GM18505 (cell line): Measurements from ENCODE around the gene RITA1.
"Not testable (repeated sequence)": the region's sequence is repeated elsewhere in the genome, so short reads cannot be mapped to it uniquely, and the experiment has no call there.

Source experiments
- ATAC-seq: cut with Tn5 transposase; IDR thresholded peaks from one replicate; pipeline ENCODE4 v1.9.1; 2021; ENCODE audit not compliant: unreplicated experiment
- POLR2A ChIP-seq: IDR thresholded peaks from 4 replicates; pipeline ENCODE4 v1.6.1; 2011; ENCODE audit warnings: borderline replicate concordance; ENCODE audit not compliant: insufficient read depth, insufficient read length; ENCODE audit errors: extremely low read depth

The RITA1 gene

DNA sequence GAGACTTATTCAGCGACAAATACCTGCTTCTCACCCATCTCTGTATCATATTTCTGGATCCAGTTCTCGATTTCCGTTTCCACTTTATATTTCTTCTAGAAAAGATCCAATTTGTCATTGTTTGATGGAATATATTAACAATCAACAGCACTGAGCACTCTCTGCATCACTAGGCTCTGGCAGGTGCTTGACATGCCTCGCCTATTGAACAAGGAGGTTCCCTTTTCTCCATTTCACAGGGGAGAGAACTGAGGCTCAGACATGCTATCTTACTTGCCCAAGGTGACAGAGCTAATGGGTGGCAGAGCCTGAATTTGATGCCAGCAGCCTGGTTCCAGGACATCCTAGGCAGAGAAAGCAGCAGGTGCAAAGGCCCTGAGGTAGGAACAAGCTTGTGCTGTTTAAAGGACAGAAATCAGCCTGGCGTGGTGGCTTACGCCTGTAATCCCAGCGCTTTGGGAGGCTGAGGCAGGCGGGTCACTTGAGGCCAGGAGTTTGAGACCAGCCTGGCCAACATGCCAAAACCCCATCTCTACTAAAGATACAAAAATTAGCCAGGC lies 12.1 kb downstream of the RITA1 start:
- TF ChIP-seq POLR2A: no peak
- ATAC-seq: no peak

DNA sequence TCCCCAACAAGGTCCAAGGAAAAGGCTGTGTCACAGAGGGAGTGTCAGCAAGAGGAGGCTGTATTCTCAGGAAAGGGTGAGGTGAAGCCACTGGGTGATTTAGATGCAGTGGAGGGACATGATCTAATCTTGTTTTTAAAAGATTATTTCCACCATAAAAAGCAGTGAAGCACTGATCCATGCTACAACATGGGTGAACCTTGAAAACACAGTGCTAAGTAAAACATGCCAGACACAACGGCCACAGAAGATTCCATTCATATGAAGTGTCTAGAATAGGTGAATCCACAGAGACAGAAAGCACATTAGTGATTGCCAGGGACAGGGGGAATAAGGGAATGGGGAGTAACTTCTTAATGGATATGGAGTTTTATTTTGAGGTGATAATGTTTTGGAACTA lies 12.8 kb downstream of the RITA1 start:
- no peak for ATAC-seq
- TF ChIP-seq POLR2A: no peak

GRCh38 chr12:113200021-113200797 lies 14.7 kb downstream of the RITA1 start:
- TF ChIP-seq POLR2A: no peak
- no peak for ATAC-seq

DNA sequence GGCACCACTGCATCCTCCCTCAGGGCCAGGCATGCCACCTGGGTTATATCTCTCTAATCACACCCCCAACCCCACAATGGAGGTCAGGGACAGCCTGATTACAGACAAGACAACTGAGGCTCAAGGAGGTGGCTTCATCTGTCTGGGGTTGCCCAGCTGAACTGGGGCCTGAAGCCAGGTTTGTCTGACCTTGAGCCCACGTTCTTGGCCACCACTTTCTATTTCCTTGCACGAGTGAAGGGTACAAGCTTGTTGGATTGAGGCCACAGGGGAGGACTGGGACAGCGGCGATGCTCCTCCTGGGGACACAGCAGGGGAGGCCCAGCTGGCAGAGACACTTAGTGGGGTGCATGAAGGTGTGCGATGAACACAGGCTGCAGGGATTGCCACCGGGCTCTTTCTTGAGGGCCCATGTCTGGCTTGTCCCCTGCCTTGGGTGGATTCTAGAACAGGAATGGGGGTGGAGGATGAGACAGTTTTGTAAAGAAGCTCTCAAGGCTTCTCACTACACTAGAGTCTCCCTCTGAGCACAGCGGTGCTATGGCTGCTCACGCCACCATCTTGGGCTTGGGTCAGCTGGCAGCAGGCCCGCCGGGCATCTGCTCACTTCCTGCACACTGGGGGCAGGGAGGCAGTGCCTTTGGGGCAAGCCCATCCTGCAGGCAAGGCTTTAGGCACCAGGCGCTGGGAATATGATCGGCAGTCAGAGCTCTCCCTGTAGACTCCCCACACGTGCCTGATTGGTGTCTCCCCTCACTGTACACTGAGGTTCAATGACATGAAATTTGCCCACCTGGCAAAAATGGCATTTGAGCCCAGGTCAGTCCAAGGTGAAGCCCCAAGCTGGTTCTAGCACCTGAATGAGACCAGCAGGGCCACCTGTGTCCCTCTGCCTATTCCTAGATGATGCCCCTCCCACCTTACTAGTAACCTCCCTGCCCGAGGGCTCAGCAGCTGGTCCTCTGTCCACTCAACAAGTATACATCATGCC lies 16.0 kb downstream of the RITA1 start:
- TF ChIP-seq POLR2A: no peak
- ATAC-seq: no peak

DNA sequence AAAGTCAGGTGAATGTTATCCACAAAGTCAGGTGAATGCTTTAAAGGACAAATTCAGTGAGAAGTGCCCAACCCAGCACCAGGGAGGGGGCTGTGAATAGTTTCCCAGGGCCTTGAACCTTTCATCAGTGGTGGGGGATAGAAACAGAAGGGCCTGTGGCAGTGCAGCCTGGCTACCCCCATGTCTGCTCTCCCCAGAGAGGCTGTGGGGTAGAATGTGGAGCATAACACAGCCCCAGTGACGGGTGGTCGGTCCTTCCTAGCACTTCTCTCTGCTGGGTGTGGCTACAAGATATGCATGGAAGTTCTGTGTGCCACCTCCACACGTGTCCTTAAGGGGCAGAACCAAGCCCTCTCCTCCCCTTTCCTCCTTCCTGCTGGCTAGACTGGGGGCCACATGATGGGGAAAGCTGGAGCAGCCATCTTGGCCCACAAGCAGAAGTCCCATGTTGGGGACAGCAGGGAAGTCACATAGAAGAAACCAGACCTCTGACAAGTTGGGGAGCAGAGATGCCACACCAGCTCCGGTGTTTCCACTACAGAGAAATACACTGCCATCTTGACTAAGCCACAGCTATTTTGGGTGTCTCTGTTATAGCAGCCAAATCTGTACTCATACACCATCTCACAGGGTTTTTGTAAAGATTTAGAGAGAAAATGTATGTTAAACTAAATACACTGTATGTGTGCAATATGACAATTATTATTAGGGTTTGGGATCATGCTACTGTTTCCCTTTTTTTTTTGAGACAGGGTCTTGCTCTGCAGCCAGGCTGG lies 17.0 kb downstream of the RITA1 start:
- TF ChIP-seq POLR2A: no peak
- ATAC-seq: no peak

- no peak for ATAC-seq
- no peak for TF ChIP-seq POLR2A
These were observed 18.6 kb downstream of the RITA1 start for GRCh38 chr12:113203852-113204760.

DNA sequence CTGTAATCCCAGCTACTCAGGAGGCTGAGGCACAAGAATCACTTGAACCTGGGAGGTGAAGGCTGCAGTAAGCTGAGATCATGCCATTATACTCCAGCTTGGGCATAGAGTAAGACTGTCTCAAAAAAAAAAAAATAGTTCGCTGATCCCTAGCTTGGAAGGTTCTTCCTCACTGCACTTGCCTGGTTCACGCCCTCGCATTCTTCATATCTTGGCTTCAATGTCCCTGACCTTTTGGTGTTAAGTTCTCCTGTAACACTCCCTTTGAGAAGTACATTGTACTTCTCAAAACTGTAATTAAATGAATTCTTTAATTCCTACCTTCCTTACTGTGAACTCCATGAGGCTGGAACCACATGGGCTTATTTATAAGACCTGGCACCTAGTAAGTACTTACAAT lies 19.3 kb downstream of the RITA1 start:
- ATAC-seq: no peak
- no peak for TF ChIP-seq POLR2A

GRCh38 chr12:113206802-113207201 lies 21.3 kb downstream of the RITA1 start:
- ATAC-seq: not testable (repeated sequence)

- TF ChIP-seq POLR2A: no peak
These were observed 22.1 kb downstream of the RITA1 start for GRCh38 chr12:113207613-113208040.

GRCh38 chr12:113208041-113208934 lies 22.8 kb downstream of the RITA1 start:
- peak; percentile 76 for ATAC-seq
- peak; percentile 56 for TF ChIP-seq POLR2A

More at GRCh38 chr12:113207613-113208040, 22.1 kb downstream of the RITA1 start:
- no peak for ATAC-seq

- ATAC-seq: no peak
- no peak for TF ChIP-seq POLR2A
These were observed 25.6 kb downstream of the RITA1 start for GRCh38 chr12:113211160-113211559.
